GM12878 (cell line): ENCODE measurements around the gene EVX2. TPM values are rescaled to one million over a fixed set of nuclear protein-coding genes. Genes with fewer than 3 reads are reported as not detected.

Experiments used
- ATAC-seq: fragments of 200-7000 bp; cut with Tn5 transposase; 3 replicates; pipeline ENCODE4 v1.9.1; 2020; ENCODE audit warnings: mild to moderate bottlenecking, moderate library complexity
- BruUV-seq: library from RNA; stranded (reverse); fragments of 400-500 nt; replicated peaks from 2 replicates; lab custom pipeline; 2021; lab: Mats Ljungman, UMichigan
- CTCF ChIA-PET: fragments of 300-600 bp; sonication (Branson Sonifier 250); formaldehyde crosslinking; extraction: SDS; loops from one replicate; lab custom pipeline; 2021; ENCODE audit warnings: inconsistent platforms; lab: Yijun Ruan, JAX
- POLR2A ChIA-PET: fragments of 350-600 bp; formaldehyde crosslinking; extraction: SDS; loops from one replicate; lab custom pipeline; 2021; ENCODE audit warnings: inconsistent platforms; lab: Charles Lee
- RAD21 ChIA-PET: fragments of 300-600 bp; sonication (Branson Sonifier 250); formaldehyde crosslinking; loops from one replicate; lab custom pipeline; 2023; ENCODE audit warnings: antibody characterized with exemption; ENCODE audit not compliant: unreplicated experiment; lab: Charles Lee
- SMC1A ChIA-PET: fragments of 300-600 bp; sonication (Branson Sonifier 250); formaldehyde crosslinking; loops from one replicate; lab custom pipeline; 2023; ENCODE audit not compliant: unreplicated experiment, uncharacterized antibody; lab: Charles Lee
- DNase-seq: peaks from one replicate; pipeline ENCODE4 v3.0.0-alpha.2; 2011; ENCODE audit warnings: low read depth, low spot score
- FAIRE-seq: peaks from 3 replicates; lab custom pipeline; 2011; peaks lifted over from hg19 to GRCh38; lab: Jason Lieb, UNC
- H2AFZ ChIP-seq: 2 replicates; pipeline ENCODE4 v1.6.0; 2011; ENCODE audit warnings: low read depth, low read length, control low read depth; ENCODE audit not compliant: control insufficient read depth
- H3K27ac ChIP-seq: 2 replicates; pipeline ENCODE4 v1.5.1; 2011; ENCODE audit warnings: control low read depth; ENCODE audit not compliant: control insufficient read depth, insufficient read depth
- H3K27me3 ChIP-seq, 2 experiments: replicated peaks in 1 of 2; 2 replicates each; pipeline versions ENCODE4 v1.6.0 to v1.6.1; 2011; ENCODE audit warnings: low read length in 1 of 2; ENCODE audit not compliant: control insufficient read depth in 2 of 2, insufficient read depth in 2 of 2
- H3K36me3 ChIP-seq, 2 experiments: 2 replicates each; pipeline ENCODE4 v1.5.1; 2011; ENCODE audit warnings: low read length in 1 of 2; ENCODE audit not compliant: control insufficient read depth in 2 of 2, insufficient read depth in 2 of 2
- H3K4me1 ChIP-seq: 2 replicates; pipeline ENCODE4 v1.6.1; 2011; ENCODE audit warnings: mild to moderate bottlenecking, low read length, moderate library complexity, mixed read lengths; ENCODE audit not compliant: control insufficient read depth, insufficient read depth
- H3K4me2 ChIP-seq: 2 replicates; pipeline ENCODE4 v1.6.0; 2011; ENCODE audit warnings: control low read depth; ENCODE audit not compliant: control insufficient read depth, insufficient read depth
- H3K4me3 ChIP-seq: fragments of 200-600 bp; sonication (generic); 2 replicates; pipeline ENCODE4 v1.5.1; 2016
- H3K79me2 ChIP-seq: 2 replicates; pipeline ENCODE4 v1.6.0; 2011; ENCODE audit warnings: low read length; ENCODE audit not compliant: control insufficient read depth, insufficient read depth
- H3K9ac ChIP-seq: 2 replicates; pipeline ENCODE4 v1.8.0; 2011; ENCODE audit warnings: low read length, control low read depth, mixed read lengths; ENCODE audit not compliant: control insufficient read depth, insufficient read depth
- H3K9me3 ChIP-seq: replicated peaks from 3 replicates; pipeline ENCODE4 v1.5.1; 2011; ENCODE audit warnings: mild to moderate bottlenecking, low read length; ENCODE audit not compliant: control insufficient read depth, insufficient read depth
- H4K20me1 ChIP-seq: 2 replicates; pipeline ENCODE4 v1.6.0; 2011; ENCODE audit not compliant: control insufficient read depth, insufficient read depth
- BCLAF1 ChIP-seq: fragments of 450-650 bp; IDR thresholded peaks from 2 replicates; pipeline ENCODE4 v1.6.1; 2017; ENCODE audit warnings: antibody characterized with exemption, mild to moderate bottlenecking, moderate library complexity
- CBX3 ChIP-seq: fragments of 200-600 bp; sonication (generic); IDR thresholded peaks from 2 replicates; pipeline ENCODE4 v1.6.1; 2016; ENCODE audit warnings: low read depth, borderline replicate concordance
- GATAD2B ChIP-seq: fragments of 450-650 bp; conservative IDR thresholded peaks from 2 replicates; pipeline ENCODE4 v1.6.1; 2017; ENCODE audit warnings: low read depth, mild to moderate bottlenecking, moderate library complexity
- HDGF ChIP-seq: fragments of 450-650 bp; IDR thresholded peaks from 2 replicates; pipeline ENCODE4 v1.6.1; 2016; ENCODE audit warnings: antibody characterized with exemption
- PML ChIP-seq: IDR thresholded peaks from 2 replicates; pipeline ENCODE4 v1.6.1; 2012; ENCODE audit warnings: low read length, inconsistent platforms
- POLR2AphosphoS2 ChIP-seq: IDR thresholded peaks from 2 replicates; pipeline ENCODE4 v1.6.1; 2011; ENCODE audit warnings: low read depth, mild to moderate bottlenecking, low read length, improper control_type of control experiment, moderate library complexity
- ZBED1 ChIP-seq: IDR thresholded peaks from 2 replicates; pipeline ENCODE4 v1.6.1; 2016; ENCODE audit warnings: borderline replicate concordance
- ZNF207 ChIP-seq: fragments of 450-650 bp; IDR thresholded peaks from 2 replicates; pipeline ENCODE4 v1.6.1; 2014; ENCODE audit warnings: antibody characterized with exemption, mild to moderate bottlenecking, borderline replicate concordance
- ZNF274 ChIP-seq: IDR thresholded peaks from one replicate; pipeline ENCODE4 v1.8.0; 2011; ENCODE audit not compliant: insufficient read length, insufficient read depth
- ZNF622 ChIP-seq: fragments of 450-650 bp; IDR thresholded peaks from 2 replicates; pipeline ENCODE4 v1.6.1; 2017; ENCODE audit warnings: mild to moderate bottlenecking, inconsistent platforms
- WGBS: methylation state at CpG from one replicate; pipeline ENCODE4 v1.1.6; 2016; ENCODE audit warnings: low lambda C conversion rate; ENCODE audit not compliant: insufficient replicate concordance, insufficient coverage; ENCODE audit errors: missing lambda C conversion rate; 5-methylcytosine and 5-hydroxymethylcytosine counted together
- in situ Hi-C: fragments of 300-500 bp; cut with MboI; formaldehyde crosslinking; loops from 9 replicates; pipeline ENCODE4 v1.14.3; 2018; ENCODE audit warnings: mixed read lengths
- intact Hi-C: fragments of 100-400 bp; cut with micrococcal nuclease; formaldehyde crosslinking; loops from one replicate; pipeline ENCODE4 v1.14.2; 2022; ENCODE audit not compliant: unreplicated experiment
- polyA plus RNA-seq, 11 experiments: library from polyadenylated mRNA; depleted of rRNA in 4 of 11; unstranded in 6 of 11; stranded (reverse) in 5 of 11; fragments of >200 nt; fragmentation: Nextera tagmentation in 4 of 11; fragmentation: Illumina TruSeq in 1 of 11; extraction: Ambion mirVana in 4 of 11; extraction: Trizol in 1 of 11; gene quantifications; 1 replicate in 1 of 11; 2 replicates in 10 of 11; pipeline versions ENCODE4 v1.2.1 to v1.2.3, GENCODE V29; 2011 to 2016; ENCODE audit warnings: inconsistent platforms in 2 of 11, missing spikeins in 2 of 11, low read depth in 1 of 11
- total RNA-seq, 4 experiments: library from RNA; depleted of rRNA in 3 of 4; stranded (reverse); fragments of >200 nt in 3 of 4; fragmentation: Illumina TruSeq in 1 of 4; extraction: Trizol in 1 of 4; gene quantifications; 2 replicates each; pipeline versions ENCODE4 v1.2.1 to v1.2.3, GENCODE V29; 2013 to 2021

Gene EVX2
- total and polyA plus RNA-seq, 10 of the 15 experiments (the other 5 are each of a cell fraction or from before 2014, with no cell fraction given), result not detected

- no TSS peak for BruUV-seq
- no peak overlapping the region for H3K9ac ChIP-seq
- H3K4me3 ChIP-seq, result no peak overlapping the region
- POLR2A ChIA-PET, result no interaction called here
- peaks cover 3% of the 10 kb centered on the region; the same call in 1 of the 2 replicates for H3K4me1 ChIP-seq
- CTCF ChIA-PET, result interaction anchor here (0.8 to 3.7 kb wide), 8 partner anchors 12 to 847 kb away, joined by 3 to 83 read pairs (median 6); no protein-coding TSS in a partner anchor
- no peaks in the 10 kb centered on the region for H3K36me3 ChIP-seq
- intact Hi-C loops (no loop called here), in situ Hi-C loops (loop anchor here (5.0 kb wide), 2 partner anchors 411 to 731 kb away; no protein-coding TSS in a partner anchor)
- H2AFZ ChIP-seq, result no peak overlapping the region
- H3K79me2 ChIP-seq, result no peaks in the 10 kb centered on the region
- WGBS, result 22% methylated on average over 35 of the region's 35 CpGs
- H4K20me1 ChIP-seq, result no peaks in the 10 kb centered on the region
- no peak overlapping the region for H3K27ac ChIP-seq
- DNase-seq (no peak), FAIRE-seq (no peak), ATAC-seq (no peak)
- no peaks in the 10 kb centered on the region; the same call in 2 of the 3 replicates for H3K9me3 ChIP-seq
- no peak overlapping the region for H3K4me2 ChIP-seq
- SMC1A ChIA-PET, result interaction anchor here (0.8 to 4.7 kb wide), 2 partner anchors 409 to 416 kb away, joined by 3 to 56 read pairs; no protein-coding TSS in a partner anchor
- TF ChIP-seq HDGF (no peak), BCLAF1 (no peak), PML (no peak), CBX3 (no peak), ZNF622 (no peak), POLR2AphosphoS2 (no peak), ZNF274 (no peak), GATAD2B (no peak), ZBED1 (no peak), ZNF207 (no peak)
- peaks cover 12 to 32% of the 10 kb centered on the region in 2 experiments for H3K27me3 ChIP-seq
- RAD21 ChIA-PET, result interaction anchor here (0.7 to 3.0 kb wide), 4 partner anchors 409 to 847 kb away, joined by 3 to 50 read pairs (median 6); no protein-coding TSS in a partner anchor
Observed at GRCh38 chr2:176098366-176099158, 14.8 kb upstream of the EVX2 start.
